SK-N-MC (cell line): ENCODE measurements around the gene BSN.

Experiments
- EZH2 ChIP-seq: fragments of 200-600 bp; sonication (generic); IDR thresholded peaks from one replicate; pipeline ENCODE4 v1.6.1; 2017; ENCODE audit warnings: antibody characterized with exemption
- FOXP2 ChIP-seq: optimal IDR thresholded peaks from 2 replicates; pipeline ENCODE3; 2011; ENCODE audit warnings: mild to moderate bottlenecking, moderate library complexity; ENCODE audit not compliant: insufficient read depth; ENCODE audit errors: extremely low read length, control extremely low read depth
- POLR2AphosphoS5 ChIP-seq: IDR thresholded peaks from 2 replicates; pipeline ENCODE4 v1.6.1; 2012; ENCODE audit warnings: mild to moderate bottlenecking, low read depth, low read length, borderline replicate concordance

- no peak for TF ChIP-seq POLR2AphosphoS5
- TF ChIP-seq EZH2: no peak
- no peak for TF ChIP-seq FOXP2
Measured at GRCh38 chr3:49700453-49701128, 146.3 kb downstream of the BSN start.
